Neural cell (in vitro differentiated cells): ENCODE measurements around the gene GLDC. TPM values are rescaled to one million over a fixed set of nuclear protein-coding genes. Genes with fewer than 3 reads are reported as not detected.

Experiments used
- H2AFZ ChIP-seq: fragments of 200-600, 300-800 bp; sonication (generic), shearing (Covaris generic); 2 replicates; pipeline ENCODE4 v1.6.0; 2014; ENCODE audit warnings: low read depth, mild to moderate bottlenecking, antibody characterized with exemption, low read length, moderate library complexity
- H3F3A ChIP-seq: fragments of 200-600 bp; shearing (Covaris generic); 2 replicates; pipeline ENCODE4 v1.6.1; 2016; ENCODE audit warnings: mild to moderate bottlenecking, moderate library complexity, mixed read lengths, antibody characterized with exemption, low read length; ENCODE audit not compliant: insufficient read depth, poor library complexity, severe bottlenecking
- H3K27ac ChIP-seq: fragments of 200-600, 300-800 bp; sonication (generic), shearing (Covaris generic); 2 replicates; pipeline ENCODE4 v1.5.1; 2014; ENCODE audit warnings: mild to moderate bottlenecking, low read length, moderate library complexity
- H3K27me3 ChIP-seq: fragments of 300-800, 200-600 bp; sonication (generic), shearing (Covaris generic); 2 replicates; pipeline ENCODE4 v1.6.0; 2014; ENCODE audit warnings: mild to moderate bottlenecking, low read depth, low read length, moderate library complexity; ENCODE audit not compliant: insufficient read depth
- H3K36me3 ChIP-seq: fragments of 300-800, 200-600 bp; sonication (generic), shearing (Covaris generic); 2 replicates; pipeline ENCODE4 v1.5.1; 2014; ENCODE audit warnings: mild to moderate bottlenecking, antibody characterized with exemption, low read length, moderate library complexity; ENCODE audit not compliant: insufficient read depth
- H3K4me2 ChIP-seq: fragments of 300-800, 200-600 bp; sonication (generic), shearing (Covaris generic); 2 replicates; pipeline ENCODE4 v1.6.0; 2014; ENCODE audit warnings: mild to moderate bottlenecking, low read length
- H3K4me3 ChIP-seq: fragments of 300-800, 200-600 bp; sonication (generic), shearing (Covaris generic); 2 replicates; pipeline ENCODE4 v1.5.1; 2014; ENCODE audit warnings: mild to moderate bottlenecking, low read length, moderate library complexity
- H3K79me2 ChIP-seq: fragments of 200-600 bp; shearing (Covaris generic); replicated peaks from 2 replicates; pipeline ENCODE4 v1.6.0; 2014; ENCODE audit warnings: mild to moderate bottlenecking, low read length, moderate library complexity; ENCODE audit not compliant: insufficient read depth
- H3K9ac ChIP-seq: fragments of 300-800, 200-600 bp; sonication (generic), shearing (Covaris generic); 2 replicates; pipeline ENCODE4 v1.6.1; 2016; ENCODE audit warnings: mild to moderate bottlenecking, low read length, mixed read lengths
- H3K9me2 ChIP-seq: fragments of 200-600 bp; shearing (Covaris generic); 2 replicates; pipeline ENCODE4 v1.6.1; 2016; ENCODE audit warnings: mild to moderate bottlenecking, low read length, mixed read lengths; ENCODE audit not compliant: insufficient read depth
- H3K9me3 ChIP-seq: fragments of 200-600, 300-800 bp; sonication (generic), shearing (Covaris generic); 2 replicates; pipeline ENCODE4 v1.6.1; 2016; ENCODE audit warnings: mild to moderate bottlenecking, mixed run types, low read length, moderate library complexity, mixed read lengths
- H4K20me1 ChIP-seq: fragments of 200-600 bp; shearing (Covaris generic); 2 replicates; pipeline ENCODE4 v1.6.1; 2016; ENCODE audit warnings: mild to moderate bottlenecking, mixed run types; ENCODE audit not compliant: insufficient read depth
- EP300 ChIP-seq: fragments of 450-650 bp; conservative IDR thresholded peaks from 2 replicates; pipeline ENCODE4 v1.6.1; 2014; ENCODE audit warnings: antibody characterized with exemption, mild to moderate bottlenecking, moderate library complexity; ENCODE audit not compliant: poor library complexity, severe bottlenecking
- EZH2 ChIP-seq: fragments of 200-600, 300-800 bp; shearing (Covaris generic), sonication (generic); IDR thresholded peaks from 2 replicates; pipeline ENCODE4 v1.6.1; 2014; ENCODE audit warnings: antibody characterized with exemption, low read length, borderline replicate concordance, mild to moderate bottlenecking; ENCODE audit not compliant: insufficient read depth, poor library complexity, severe bottlenecking
- MXI1 ChIP-seq: fragments of 450-650 bp; conservative IDR thresholded peaks from 2 replicates; pipeline ENCODE4 v1.6.1; 2014; ENCODE audit warnings: antibody characterized with exemption, mild to moderate bottlenecking; ENCODE audit not compliant: poor library complexity, severe bottlenecking
- POLR2AphosphoS5 ChIP-seq: IDR thresholded peaks from 2 replicates; pipeline ENCODE4 v1.6.1; 2012
- RAD21 ChIP-seq: fragments of 450-650 bp; conservative IDR thresholded peaks from 2 replicates; pipeline ENCODE4 v1.6.1; 2014; ENCODE audit warnings: antibody characterized with exemption, mild to moderate bottlenecking, moderate library complexity
- SMC3 ChIP-seq: fragments of 450-650 bp; conservative IDR thresholded peaks from 2 replicates; pipeline ENCODE4 v1.6.1; 2014; ENCODE audit warnings: antibody characterized with exemption, mild to moderate bottlenecking, moderate library complexity; ENCODE audit not compliant: poor library complexity
- TAF1 ChIP-seq: IDR thresholded peaks from 2 replicates; pipeline ENCODE4 v1.6.1; 2012; ENCODE audit warnings: low read depth
- polyA plus RNA-seq: library from polyadenylated mRNA; depleted of rRNA; stranded (reverse); fragments of >200 nt; gene quantifications from 2 replicates; pipeline ENCODE4 v1.2.3, GENCODE V29; 2014
- TF ChIP-seq, protein P1 (sequence below): IDR thresholded peaks from 2 replicates; pipeline ENCODE4 v1.6.1; 2012; ENCODE audit warnings: borderline replicate concordance
- TF ChIP-seq, protein P2 (sequence below): fragments of 450-650 bp; IDR thresholded peaks from 2 replicates; pipeline ENCODE4 v1.5.1; 2014; ENCODE audit warnings: antibody characterized with exemption, mild to moderate bottlenecking, moderate library complexity; ENCODE audit not compliant: poor library complexity, severe bottlenecking

The GLDC gene
- polyA plus RNA-seq, 1 donor from 2014 or later, result 11.4 TPM

DNA sequence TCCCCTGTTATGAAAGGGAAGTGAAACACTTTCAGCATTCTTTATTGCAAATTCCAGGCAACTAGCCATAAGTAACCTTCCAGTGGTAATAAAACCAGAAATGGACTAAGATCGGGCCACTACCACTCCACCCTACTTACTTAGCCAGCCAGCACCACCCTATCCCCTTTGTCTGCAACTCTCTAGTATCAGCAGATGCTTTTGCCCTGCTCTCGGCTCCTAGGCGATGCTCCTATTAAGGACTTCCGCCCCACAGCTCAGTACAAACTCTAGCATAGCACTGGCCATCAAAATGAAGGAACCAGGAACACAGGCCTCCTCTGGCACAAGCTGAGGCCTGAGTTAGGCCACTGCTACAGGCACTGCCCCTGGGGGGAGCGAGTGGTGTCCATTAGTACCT is 81.2 kb downstream of the GLDC start:
- Histone ChIP-seq H3K36me3 (no peaks in the 10 kb centered on the region), H2AFZ (no peak overlapping the region), H3K9me2 (no peaks in the 10 kb centered on the region), H3K79me2 (no peaks in the 10 kb centered on the region), H4K20me1 (no peaks in the 10 kb centered on the region), H3F3A (no peaks in the 10 kb centered on the region), H3K4me3 (no peak overlapping the region), H3K27me3 (no peaks in the 10 kb centered on the region), H3K9ac (no peak overlapping the region), H3K9me3 (no peaks in the 10 kb centered on the region), H3K4me2 (no peak overlapping the region), H3K27ac (no peak overlapping the region)
- TF ChIP-seq RAD21, result no peak
- TF ChIP-seq SMC3, result no peak
- no peak for TF ChIP-seq POLR2AphosphoS5
- TF ChIP-seq TAF1, result no peak
- TF ChIP-seq, protein P1, sequence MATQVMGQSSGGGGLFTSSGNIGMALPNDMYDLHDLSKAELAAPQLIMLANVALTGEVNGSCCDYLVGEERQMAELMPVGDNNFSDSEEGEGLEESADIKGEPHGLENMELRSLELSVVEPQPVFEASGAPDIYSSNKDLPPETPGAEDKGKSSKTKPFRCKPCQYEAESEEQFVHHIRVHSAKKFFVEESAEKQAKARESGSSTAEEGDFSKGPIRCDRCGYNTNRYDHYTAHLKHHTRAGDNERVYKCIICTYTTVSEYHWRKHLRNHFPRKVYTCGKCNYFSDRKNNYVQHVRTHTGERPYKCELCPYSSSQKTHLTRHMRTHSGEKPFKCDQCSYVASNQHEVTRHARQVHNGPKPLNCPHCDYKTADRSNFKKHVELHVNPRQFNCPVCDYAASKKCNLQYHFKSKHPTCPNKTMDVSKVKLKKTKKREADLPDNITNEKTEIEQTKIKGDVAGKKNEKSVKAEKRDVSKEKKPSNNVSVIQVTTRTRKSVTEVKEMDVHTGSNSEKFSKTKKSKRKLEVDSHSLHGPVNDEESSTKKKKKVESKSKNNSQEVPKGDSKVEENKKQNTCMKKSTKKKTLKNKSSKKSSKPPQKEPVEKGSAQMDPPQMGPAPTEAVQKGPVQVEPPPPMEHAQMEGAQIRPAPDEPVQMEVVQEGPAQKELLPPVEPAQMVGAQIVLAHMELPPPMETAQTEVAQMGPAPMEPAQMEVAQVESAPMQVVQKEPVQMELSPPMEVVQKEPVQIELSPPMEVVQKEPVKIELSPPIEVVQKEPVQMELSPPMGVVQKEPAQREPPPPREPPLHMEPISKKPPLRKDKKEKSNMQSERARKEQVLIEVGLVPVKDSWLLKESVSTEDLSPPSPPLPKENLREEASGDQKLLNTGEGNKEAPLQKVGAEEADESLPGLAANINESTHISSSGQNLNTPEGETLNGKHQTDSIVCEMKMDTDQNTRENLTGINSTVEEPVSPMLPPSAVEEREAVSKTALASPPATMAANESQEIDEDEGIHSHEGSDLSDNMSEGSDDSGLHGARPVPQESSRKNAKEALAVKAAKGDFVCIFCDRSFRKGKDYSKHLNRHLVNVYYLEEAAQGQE, result no peak
- TF ChIP-seq EZH2, result no peak
- no peak for TF ChIP-seq EP300
- TF ChIP-seq, protein P2, sequence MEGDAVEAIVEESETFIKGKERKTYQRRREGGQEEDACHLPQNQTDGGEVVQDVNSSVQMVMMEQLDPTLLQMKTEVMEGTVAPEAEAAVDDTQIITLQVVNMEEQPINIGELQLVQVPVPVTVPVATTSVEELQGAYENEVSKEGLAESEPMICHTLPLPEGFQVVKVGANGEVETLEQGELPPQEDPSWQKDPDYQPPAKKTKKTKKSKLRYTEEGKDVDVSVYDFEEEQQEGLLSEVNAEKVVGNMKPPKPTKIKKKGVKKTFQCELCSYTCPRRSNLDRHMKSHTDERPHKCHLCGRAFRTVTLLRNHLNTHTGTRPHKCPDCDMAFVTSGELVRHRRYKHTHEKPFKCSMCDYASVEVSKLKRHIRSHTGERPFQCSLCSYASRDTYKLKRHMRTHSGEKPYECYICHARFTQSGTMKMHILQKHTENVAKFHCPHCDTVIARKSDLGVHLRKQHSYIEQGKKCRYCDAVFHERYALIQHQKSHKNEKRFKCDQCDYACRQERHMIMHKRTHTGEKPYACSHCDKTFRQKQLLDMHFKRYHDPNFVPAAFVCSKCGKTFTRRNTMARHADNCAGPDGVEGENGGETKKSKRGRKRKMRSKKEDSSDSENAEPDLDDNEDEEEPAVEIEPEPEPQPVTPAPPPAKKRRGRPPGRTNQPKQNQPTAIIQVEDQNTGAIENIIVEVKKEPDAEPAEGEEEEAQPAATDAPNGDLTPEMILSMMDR, result no peak
- TF ChIP-seq MXI1, result no peak

DNA sequence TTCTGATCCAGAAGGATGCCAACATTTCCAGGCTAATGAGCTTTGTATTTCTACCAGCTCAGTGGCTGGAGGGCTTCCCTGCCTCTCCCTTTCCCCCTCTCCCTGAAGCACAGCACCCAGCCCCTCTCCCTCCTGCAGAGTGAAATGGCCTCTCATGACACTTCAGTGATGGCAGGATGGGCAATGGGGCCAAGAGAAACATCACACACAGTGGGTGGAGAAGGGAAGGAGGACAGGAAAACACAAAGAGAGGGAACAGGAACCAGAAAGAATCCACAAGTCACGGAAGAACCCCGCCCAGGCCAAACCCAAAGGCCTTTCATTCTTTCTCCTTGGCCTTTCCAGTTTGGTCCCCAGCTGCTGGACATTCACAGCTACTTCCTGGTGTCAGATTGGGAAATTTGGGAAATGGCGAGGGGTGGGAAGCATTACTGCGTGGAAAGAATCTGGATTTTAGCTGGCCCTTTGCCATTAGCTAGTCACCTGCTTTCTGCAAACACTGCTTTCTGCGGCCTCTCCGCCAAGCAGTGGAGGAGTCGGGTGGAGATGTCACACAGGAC is 82.6 kb downstream of the GLDC start:
- Histone ChIP-seq H3K27me3 (no peaks in the 10 kb centered on the region), H3K4me3 (no peak overlapping the region), H3K9ac (no peak overlapping the region), H3K79me2 (no peaks in the 10 kb centered on the region), H3K9me2 (no peaks in the 10 kb centered on the region), H3K36me3 (no peaks in the 10 kb centered on the region), H3K4me2 (no peak overlapping the region), H2AFZ (no peak overlapping the region), H3K27ac (no peak overlapping the region), H3K9me3 (no peaks in the 10 kb centered on the region), H4K20me1 (no peaks in the 10 kb centered on the region), H3F3A (peaks cover 3% of the 10 kb centered on the region)
- TF ChIP-seq, protein P1, result no peak
- TF ChIP-seq RAD21 (no peak), POLR2AphosphoS5 (no peak)
- TF ChIP-seq, protein P2, result no peak
